PFSK-1 (cell line): Measurements from ENCODE around the gene CYTH1.

Experiments
- FOXP2 ChIP-seq: optimal IDR thresholded peaks from 2 replicates; pipeline ENCODE3; 2011; ENCODE audit warnings: borderline replicate concordance, control low read depth, inconsistent platforms; ENCODE audit not compliant: insufficient read depth; ENCODE audit errors: extremely low read length, extremely low read depth
- POLR2AphosphoS5 ChIP-seq: IDR thresholded peaks from 2 replicates; pipeline ENCODE4 v1.6.1; 2012; ENCODE audit warnings: low read depth, mild to moderate bottlenecking, control low read depth, low read length, moderate library complexity
- REST ChIP-seq, 2 experiments: IDR thresholded peaks; 2 replicates each; pipeline versions ENCODE4 v1.6.1 to v1.8.0; 2011 to 2012; ENCODE audit warnings: low read depth in 2 of 2, low read length in 2 of 2, control low read depth in 1 of 2, inconsistent platforms in 1 of 2, mild to moderate bottlenecking in 1 of 2, moderate library complexity in 1 of 2; ENCODE audit not compliant: insufficient read depth in 1 of 2
- SIN3A ChIP-seq: IDR thresholded peaks from 2 replicates; pipeline ENCODE4 v1.6.1; 2012; ENCODE audit warnings: mild to moderate bottlenecking, low read length, moderate library complexity, borderline replicate concordance; ENCODE audit not compliant: insufficient read depth
- TAF1 ChIP-seq: IDR thresholded peaks from 2 replicates; pipeline ENCODE4 v1.6.1; 2012; ENCODE audit warnings: low read length, control low read depth, borderline replicate concordance; ENCODE audit not compliant: insufficient read depth

CYTH1 gene

GRCh38 chr17:78643326-78643725, 138.7 kb downstream of the CYTH1 start:
- no peak for TF ChIP-seq TAF1
- TF ChIP-seq REST (IDR thresholded peaks at IDR 0.05; ENCODE audit: insufficient read depth in 1 of 2, low read depth in 2 of 2, low read length in 2 of 2): no peak
- no peak for TF ChIP-seq FOXP2
- no peak for TF ChIP-seq SIN3A
- no peak for TF ChIP-seq POLR2AphosphoS5

DNA sequence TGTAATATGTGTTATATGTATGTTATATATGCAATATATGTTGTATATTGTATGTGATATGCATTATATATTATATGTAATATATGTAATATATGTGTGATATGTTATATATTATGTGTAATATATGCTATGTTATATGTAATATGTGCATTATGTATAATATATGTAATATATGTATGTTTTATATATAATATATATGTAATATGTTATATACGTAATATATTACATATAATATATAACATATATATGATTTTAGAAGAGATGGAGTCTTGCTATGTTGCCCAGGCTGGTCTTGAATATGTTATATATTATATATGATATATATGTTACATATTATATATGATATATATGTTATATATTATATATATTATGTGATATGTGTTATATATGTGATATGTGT, 139.4 kb downstream of the CYTH1 start:
- TF ChIP-seq POLR2AphosphoS5 (no peak), REST (IDR thresholded peaks at IDR 0.05; ENCODE audit: insufficient read depth in 1 of 2, low read depth in 2 of 2, low read length in 2 of 2) (no peak), TAF1 (no peak), SIN3A (no peak), FOXP2 (no peak)

DNA sequence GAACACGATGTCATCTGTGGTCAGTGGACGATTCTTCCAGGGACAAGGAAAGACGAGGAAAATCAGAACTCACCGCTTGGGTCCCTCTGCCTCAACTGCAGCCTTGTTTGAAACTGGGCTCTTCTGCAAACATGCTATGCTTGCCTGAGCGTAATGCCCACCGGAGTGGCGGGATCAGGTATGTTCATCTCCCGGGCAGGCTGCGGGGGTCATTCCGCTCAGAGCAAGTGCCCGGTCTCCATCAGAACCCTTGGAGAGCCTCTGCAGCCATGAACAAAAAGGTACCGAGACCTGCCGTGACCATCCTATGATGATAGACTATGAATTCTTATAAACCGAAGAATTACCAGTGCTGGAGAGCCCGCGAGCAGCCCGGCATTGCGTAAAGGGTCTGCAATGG, 140.4 kb downstream of the CYTH1 start:
- TF ChIP-seq FOXP2: no peak
- TF ChIP-seq TAF1: no peak
- TF ChIP-seq SIN3A: no peak
- no peak for TF ChIP-seq POLR2AphosphoS5
- no peak for TF ChIP-seq REST (IDR thresholded peaks at IDR 0.05; ENCODE audit: insufficient read depth in 1 of 2, low read depth in 2 of 2, low read length in 2 of 2)

DNA sequence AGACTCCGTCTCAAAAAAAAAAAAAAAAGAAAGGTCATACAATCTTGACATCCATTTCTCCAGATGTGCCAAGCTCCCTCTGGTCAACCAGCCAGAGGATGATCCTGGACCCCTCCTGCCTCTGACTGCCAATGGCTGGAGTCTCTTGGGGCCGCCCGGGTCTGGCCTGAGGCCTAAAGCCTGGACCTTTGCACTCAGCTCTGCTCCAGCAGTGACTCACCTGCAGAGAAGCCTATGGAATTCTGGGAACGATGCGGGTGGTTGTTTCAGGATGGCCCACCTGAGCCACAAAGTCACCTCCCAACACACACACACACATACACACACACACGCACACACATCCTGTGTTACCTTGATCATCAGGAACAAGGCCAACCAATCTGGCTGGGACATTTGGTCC, 140.8 kb downstream of the CYTH1 start:
- no peak for TF ChIP-seq FOXP2
- no peak for TF ChIP-seq SIN3A
- TF ChIP-seq TAF1: no peak
- no peak for TF ChIP-seq REST (IDR thresholded peaks at IDR 0.05; ENCODE audit: insufficient read depth in 1 of 2, low read depth in 2 of 2, low read length in 2 of 2)
- TF ChIP-seq POLR2AphosphoS5: no peak

GRCh38 chr17:78640700-78641099, 141.4 kb downstream of the CYTH1 start:
- TF ChIP-seq POLR2AphosphoS5 (no peak), REST (IDR thresholded peaks at IDR 0.05; ENCODE audit: insufficient read depth in 1 of 2, low read depth in 2 of 2, low read length in 2 of 2) (no peak), TAF1 (no peak)
